ENCODE measurements around the gene RIBC2.
A peak's percentile ranks its signal among the peaks of the same experiment; 100 is the strongest.
"Not testable (repeated sequence)": the region's sequence is repeated elsewhere in the genome, so short reads cannot be mapped to it uniquely, and the experiment has no call there.

Gene RIBC2, protein sequence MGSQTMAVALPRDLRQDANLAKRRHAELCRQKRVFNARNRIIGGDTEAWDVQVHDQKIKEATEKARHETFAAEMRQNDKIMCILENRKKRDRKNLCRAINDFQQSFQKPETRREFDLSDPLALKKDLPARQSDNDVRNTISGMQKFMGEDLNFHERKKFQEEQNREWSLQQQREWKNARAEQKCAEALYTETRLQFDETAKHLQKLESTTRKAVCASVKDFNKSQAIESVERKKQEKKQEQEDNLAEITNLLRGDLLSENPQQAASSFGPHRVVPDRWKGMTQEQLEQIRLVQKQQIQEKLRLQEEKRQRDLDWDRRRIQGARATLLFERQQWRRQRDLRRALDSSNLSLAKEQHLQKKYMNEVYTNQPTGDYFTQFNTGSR

GRCh38 chr22:45413368-45414211, at the start of gene RIBC2, which contains the start of gene SMC1B:
Gene RIBC2 (plus strand): TSS chr22:45413693. CDS start chr22:45413887, 194 bp downstream.
Gene SMC1B (minus strand): TSS chr22:45413599. CDS start chr22:45413567, 32 bp downstream.
- DNase-seq: peak; percentile 38

- DNase-seq: no peak
These were observed 46.8 kb upstream of the RIBC2 start for GRCh38 chr22:45366713-45367112.

DNA sequence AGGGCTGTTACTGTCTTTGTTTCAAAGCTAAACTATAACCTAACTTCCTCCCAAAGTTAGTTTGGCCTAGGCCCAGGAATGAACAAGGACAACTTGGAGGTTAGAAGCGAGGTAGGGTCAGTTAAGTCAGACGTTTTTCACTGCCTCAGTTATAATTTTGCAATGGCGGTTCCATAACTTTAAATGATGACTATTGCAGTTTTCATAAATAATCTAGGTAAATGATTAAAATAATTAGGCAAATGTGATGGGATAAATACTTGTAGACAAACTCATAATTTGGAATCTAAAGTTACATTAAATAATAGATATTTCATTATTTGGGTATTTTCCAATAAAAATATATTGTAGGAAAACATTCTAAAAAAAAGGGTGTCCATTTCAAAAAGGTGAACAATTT, 39.9 kb upstream of the RIBC2 start:
- DNase-seq: not testable (repeated sequence)

DNA sequence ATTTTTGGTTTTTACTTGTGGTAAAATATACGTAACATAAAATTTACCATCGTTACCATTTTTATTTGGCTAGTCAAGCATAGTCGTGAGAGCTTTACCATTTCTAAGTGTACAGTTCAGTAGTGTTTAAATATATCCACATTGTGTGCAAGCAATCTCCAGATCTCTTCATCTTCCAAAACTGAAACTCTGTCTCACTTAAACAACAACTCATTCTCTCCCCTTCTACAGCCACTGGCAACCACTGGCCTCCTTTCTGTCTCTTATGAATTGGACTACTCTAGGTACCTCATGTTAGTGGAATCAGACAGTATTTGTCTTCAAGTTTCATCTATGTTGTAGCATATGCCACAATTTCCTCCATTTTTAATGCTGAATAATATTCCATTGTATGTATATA, 37.5 kb upstream of the RIBC2 start:
- no peak for DNase-seq

GRCh38 chr22:45376703-45377102, 36.8 kb upstream of the RIBC2 start:
- DNase-seq: no peak

- no peak for DNase-seq
These were observed 32.1 kb upstream of the RIBC2 start for GRCh38 chr22:45381348-45381747.

- DNase-seq: no peak
These were observed 23.9 kb upstream of the RIBC2 start for GRCh38 chr22:45389546-45389945.

DNA sequence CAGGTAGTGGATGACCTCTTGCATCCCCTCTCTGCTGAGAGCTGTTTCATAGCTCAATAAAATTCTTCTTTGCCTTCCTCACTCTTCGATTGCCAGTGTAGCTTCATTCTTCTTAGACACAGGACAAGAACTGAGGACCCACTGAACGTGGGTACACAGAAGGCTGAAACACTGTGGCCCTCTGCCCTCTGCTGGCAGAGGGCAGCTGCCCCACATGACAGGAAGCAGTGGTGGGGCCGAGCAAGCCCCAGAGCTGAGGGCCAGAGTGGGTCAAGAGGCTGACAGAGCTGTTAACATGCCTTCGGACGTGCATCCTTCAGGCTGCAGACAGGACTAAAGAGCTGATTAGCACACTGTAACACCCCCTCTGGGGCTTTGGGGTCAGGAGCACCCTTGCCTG, 15.7 kb upstream of the RIBC2 start:
- DNase-seq: no peak

DNA sequence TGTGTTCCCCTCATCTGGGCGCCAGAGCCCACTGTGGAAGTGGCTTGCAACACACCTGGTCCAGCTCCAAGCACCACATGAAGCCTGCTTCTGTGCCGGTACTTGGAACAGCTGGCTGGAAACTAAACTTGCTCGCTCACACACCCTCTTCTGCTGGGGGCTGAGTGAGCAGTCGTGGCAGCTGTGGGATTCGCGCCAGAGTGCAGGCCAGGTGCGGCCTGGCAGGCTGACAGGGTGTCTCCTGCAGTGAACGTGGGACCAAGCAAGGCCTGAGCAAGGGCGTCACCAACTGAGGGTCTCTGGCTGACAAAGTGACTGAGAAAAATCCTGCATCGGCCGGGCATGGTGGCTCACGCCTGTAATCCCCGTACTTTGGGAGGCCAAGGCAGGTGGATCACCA, 15.3 kb upstream of the RIBC2 start:
- no peak for DNase-seq

DNA sequence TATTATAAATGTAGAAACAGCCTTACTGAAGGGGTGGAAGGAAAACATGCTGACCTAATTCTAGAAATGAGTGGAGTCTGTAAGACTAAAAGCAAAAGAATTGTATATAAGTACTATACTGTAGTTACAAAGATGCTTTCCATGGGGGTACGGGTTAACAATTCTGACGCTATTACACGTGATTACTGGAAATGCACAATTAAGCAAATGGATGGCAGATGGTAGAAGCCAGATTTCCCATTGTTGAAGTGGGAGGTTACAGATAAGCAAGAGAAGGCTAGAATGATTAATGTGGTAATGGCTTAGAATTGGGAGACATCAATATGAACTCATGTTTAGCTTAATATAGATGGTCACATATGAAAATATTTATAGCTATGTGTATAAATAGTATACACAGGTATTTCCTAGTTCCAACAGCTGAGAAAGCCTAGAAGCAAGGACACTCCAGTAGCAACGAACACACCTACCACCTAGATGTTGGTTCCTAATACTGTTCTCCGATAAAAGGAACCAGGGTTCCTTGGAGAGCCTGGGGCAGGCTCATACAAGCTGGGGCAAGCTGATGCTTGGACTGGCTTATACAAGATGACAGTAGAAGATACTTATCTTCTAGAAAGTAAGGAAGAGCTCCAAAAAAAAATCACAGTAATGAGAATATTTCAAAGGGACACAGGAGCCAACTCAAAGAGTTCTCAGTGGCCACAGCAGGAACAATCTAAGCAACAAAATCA, 13.6 kb upstream of the RIBC2 start:
- DNase-seq: no peak

DNA sequence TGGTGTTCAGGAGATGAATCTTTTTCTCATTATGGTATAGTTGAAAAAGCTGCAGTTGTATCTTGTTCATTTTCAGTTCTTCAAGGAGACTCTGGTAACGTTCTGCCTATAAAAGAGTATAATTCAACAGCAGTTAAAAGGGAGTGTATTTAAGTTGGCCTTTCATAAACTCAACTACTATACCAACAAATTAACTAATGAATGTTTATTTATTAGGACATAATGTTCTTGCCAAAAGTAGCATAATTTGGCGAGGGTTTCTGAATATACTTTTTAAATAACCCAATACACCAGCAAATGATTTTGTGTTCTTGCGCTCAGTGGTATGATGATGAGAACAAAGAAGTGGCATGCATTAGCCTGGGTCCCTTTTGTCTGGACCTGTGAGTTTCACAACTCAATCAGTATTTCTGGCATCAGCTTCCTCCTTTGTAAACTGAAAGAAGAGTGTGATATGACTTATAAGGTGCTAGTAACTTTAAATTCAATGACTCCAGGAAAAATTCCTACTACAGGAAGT, 11.0 kb upstream of the RIBC2 start:
- DNase-seq: no peak

GRCh38 chr22:45407793-45408192, 5.7 kb upstream of the RIBC2 start:
- no peak for DNase-seq

DNA sequence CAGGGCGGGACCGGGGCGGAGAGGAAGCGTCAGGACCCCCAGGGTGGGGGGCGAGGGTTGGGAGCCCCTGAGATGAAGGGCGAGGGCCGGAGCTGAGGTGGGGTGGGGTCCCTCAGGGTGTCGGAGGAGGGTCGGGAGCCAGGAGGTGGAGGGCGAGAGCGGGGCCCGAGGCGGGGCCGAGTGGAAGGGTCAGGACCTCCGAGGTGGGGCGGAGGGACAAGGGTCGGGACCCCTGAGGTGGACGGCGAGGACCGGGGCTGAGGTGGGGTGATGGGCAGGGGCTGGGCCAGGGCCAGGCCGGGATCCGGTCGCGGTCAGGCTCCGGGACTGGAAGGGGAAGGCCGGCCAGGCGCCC, 503 bp upstream of the RIBC2 start:
- no peak for DNase-seq

- DNase-seq: no peak
These were observed 4.7 kb downstream of the RIBC2 start for GRCh38 chr22:45418056-45418769.

DNA sequence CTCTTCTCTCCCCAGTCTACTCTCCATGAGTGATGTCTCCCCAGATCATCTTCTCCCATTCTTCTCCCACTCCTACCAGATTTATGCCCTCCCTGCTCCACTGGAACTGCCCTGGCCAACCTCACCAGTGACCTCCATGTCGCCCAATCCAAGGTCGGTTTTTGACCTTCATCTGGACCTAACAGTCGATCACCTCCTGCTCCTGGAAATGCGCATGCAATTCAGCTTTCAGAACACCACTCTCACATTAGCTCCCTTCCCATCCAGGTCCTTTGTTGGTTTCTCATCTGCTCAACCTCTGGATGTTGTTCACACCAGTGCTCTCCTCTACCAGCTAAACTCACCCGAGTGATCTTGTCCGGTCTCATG, 5.3 kb downstream of the RIBC2 start:
- DNase-seq: no peak

- DNase-seq: no peak
These were observed 6.5 kb downstream of the RIBC2 start for GRCh38 chr22:45420011-45420410.

GRCh38 chr22:45420539-45420938, 7.0 kb downstream of the RIBC2 start:
- no peak for DNase-seq

- DNase-seq: no peak
These were observed 8.0 kb downstream of the RIBC2 start for GRCh38 chr22:45421349-45422055.

DNA sequence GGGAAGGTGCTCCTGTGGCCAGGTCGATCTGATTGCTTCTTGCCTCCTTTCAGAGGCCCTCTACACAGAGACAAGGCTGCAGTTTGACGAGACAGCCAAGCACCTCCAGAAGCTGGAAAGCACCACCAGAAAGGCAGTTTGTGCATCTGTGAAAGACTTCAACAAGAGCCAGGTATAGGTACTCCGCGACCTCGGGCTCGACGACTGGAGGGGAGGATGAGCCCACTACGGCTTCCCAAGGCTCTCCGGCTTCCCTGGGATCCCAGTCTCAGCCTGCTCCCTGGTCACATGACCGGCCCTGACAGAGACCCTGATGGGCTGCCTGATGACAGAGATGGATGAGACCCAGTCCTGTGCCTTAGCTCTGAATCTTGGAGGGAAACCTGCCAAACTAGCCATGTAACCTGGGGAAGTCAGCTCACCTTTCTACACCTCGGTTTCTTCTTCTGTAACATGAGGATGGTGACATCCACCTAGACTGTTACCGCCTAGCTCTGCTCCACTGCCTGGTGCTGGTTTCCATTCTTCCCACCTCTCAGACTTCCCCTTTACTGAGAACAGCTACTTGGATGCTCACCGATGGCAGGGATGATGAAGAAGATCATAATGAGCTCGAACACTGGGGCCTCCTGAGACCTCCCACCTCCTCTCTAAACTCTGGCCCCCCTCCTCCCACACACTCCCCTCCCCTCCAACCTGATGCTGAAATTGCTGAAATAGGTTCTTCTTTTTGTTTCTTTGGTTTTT, 8.9 kb downstream of the RIBC2 start:
- no peak for DNase-seq

DNA sequence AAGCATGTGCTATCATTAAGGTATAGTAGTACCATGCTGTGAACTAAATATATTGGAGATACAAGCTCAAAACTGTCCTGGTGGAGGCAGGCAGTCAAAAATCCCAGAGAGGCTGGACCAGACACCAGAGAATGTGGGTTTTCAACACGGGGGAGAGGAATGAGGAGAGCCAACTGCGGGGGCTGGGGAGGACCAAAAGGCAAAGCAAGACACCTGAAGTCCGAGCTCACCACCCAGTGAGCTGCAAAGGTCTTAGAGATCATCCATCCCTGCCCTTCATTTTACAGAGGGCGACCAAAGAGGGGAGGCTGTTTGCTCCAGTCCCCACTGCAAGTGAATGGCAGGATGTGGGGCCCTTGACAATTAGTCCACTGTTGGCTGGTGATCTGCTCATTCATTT, 10.0 kb downstream of the RIBC2 start:
- DNase-seq: no peak

GRCh38 chr22:45424241-45424731, 10.8 kb downstream of the RIBC2 start:
- DNase-seq: no peak
